HCT116 (cell line): ENCODE measurements around the gene TOP2B. TPM values are rescaled to one million over a fixed set of nuclear protein-coding genes. Genes with fewer than 3 reads are reported as not detected.

Experiments
- ATAC-seq: fragments of 200-7000 bp; cut with Tn5 transposase; 2 replicates; pipeline ENCODE4 v1.9.1; 2020; ENCODE audit warnings: mild to moderate bottlenecking, moderate library complexity
- BruUV-seq: library from RNA; stranded (reverse); fragments of 400-500 nt; replicated peaks from 2 replicates; lab custom pipeline; 2021; lab: Mats Ljungman, UMichigan
- CTCF ChIA-PET: fragments of 300-600 bp; sonication (Branson Sonifier 250); formaldehyde crosslinking; loops from one replicate; lab custom pipeline; 2021; ENCODE audit warnings: antibody characterized with exemption; lab: Charles Lee
- POLR2A ChIA-PET: fragments of 300-600, 350-600 bp; sonication (Branson Sonifier 250); formaldehyde crosslinking; loops from one replicate; lab custom pipeline; 2021; ENCODE audit warnings: antibody characterized with exemption; lab: Charles Lee
- RAD21 ChIA-PET, 2 experiments: fragments of 300-600 bp; sonication (Branson Sonifier 250); formaldehyde crosslinking; loops; one replicate each; lab custom pipeline; 2023; ENCODE audit warnings: low total read pairs in 2 of 2; ENCODE audit not compliant: uncharacterized antibody in 2 of 2, unreplicated experiment in 2 of 2, low non-redundant PET in 1 of 2; lab: Charles Lee
- DNase-seq: peaks from one replicate; pipeline ENCODE4 v3.0.0-alpha.2; 2010; ENCODE audit warnings: low read depth, low spot score
- H2AFZ ChIP-seq: fragments of 200-600 bp; shearing (Covaris generic), sonication (generic); 2 replicates; pipeline ENCODE4 v1.6.1; 2017; ENCODE audit warnings: low read depth, mixed run types, mixed read lengths, antibody characterized with exemption, low read length; ENCODE audit not compliant: poor library complexity, severe bottlenecking
- H3K27ac ChIP-seq: 2 replicates; pipeline ENCODE4 v1.5.1; 2012; ENCODE audit warnings: low read depth, low read length
- H3K27me3 ChIP-seq: fragments of 200-600 bp; sonication (generic); 2 replicates; pipeline ENCODE4 v1.6.1; 2016; ENCODE audit warnings: mixed run types, low read length, mixed read lengths; ENCODE audit not compliant: insufficient read depth
- H3K36me3 ChIP-seq, 2 experiments: fragments of 200-500 bp in 1 of 2; fragments of 200-600 bp in 1 of 2; sonication (Bioruptor generic) in 1 of 2; sonication (generic) in 1 of 2; 2 replicates each; pipeline versions ENCODE4 v1.5.1 to v1.6.1; 2014 to 2016; ENCODE audit warnings: low read length in 2 of 2, inconsistent platforms in 1 of 2, mixed read lengths in 1 of 2, mixed run types in 1 of 2; ENCODE audit not compliant: insufficient read depth in 2 of 2, control insufficient read depth in 1 of 2
- H3K4me1 ChIP-seq, 2 experiments: fragments of 200-600 bp in 1 of 2; sonication (generic) in 1 of 2; 2 replicates each; pipeline versions ENCODE4 v1.5.1 to v1.6.1; 2012 to 2017; ENCODE audit warnings: low read length in 2 of 2, inconsistent platforms in 1 of 2, mild to moderate bottlenecking in 1 of 2, mixed read lengths in 1 of 2, mixed run types in 1 of 2, moderate library complexity in 1 of 2; ENCODE audit not compliant: insufficient read depth in 2 of 2, control insufficient read depth in 1 of 2
- H3K4me2 ChIP-seq: fragments of 200-600 bp; sonication (generic); 2 replicates; pipeline ENCODE4 v1.6.1; 2017; ENCODE audit warnings: mixed run types, low read length, mixed read lengths
- H3K4me3 ChIP-seq, 2 experiments: fragments of 200-600 bp in 1 of 2; sonication (generic) in 1 of 2; replicated peaks in 1 of 2; 2 replicates each; pipeline ENCODE4 v1.5.1; 2011 to 2016; ENCODE audit warnings: low read length in 2 of 2, control low read depth in 1 of 2, low read depth in 1 of 2, mild to moderate bottlenecking in 1 of 2, mixed read lengths in 1 of 2, mixed run types in 1 of 2
- H3K79me2 ChIP-seq: fragments of 200-600 bp; sonication (generic); 2 replicates; pipeline ENCODE4 v1.6.1; 2017; ENCODE audit warnings: mild to moderate bottlenecking, mixed run types, low read length, moderate library complexity, mixed read lengths; ENCODE audit not compliant: insufficient read depth
- H3K9ac ChIP-seq: fragments of 200-600 bp; sonication (generic); 2 replicates; pipeline ENCODE4 v1.6.1; 2016; ENCODE audit warnings: low read length, mixed read lengths
- H3K9me2 ChIP-seq: fragments of 200-600 bp; sonication (generic), shearing (Covaris generic); 2 replicates; pipeline ENCODE4 v1.6.1; 2017; ENCODE audit warnings: mixed run types, mild to moderate bottlenecking, moderate library complexity; ENCODE audit not compliant: insufficient read depth
- H3K9me3 ChIP-seq, 2 experiments: fragments of 200-500 bp in 1 of 2; fragments of 200-600 bp in 1 of 2; sonication (Bioruptor generic) in 1 of 2; sonication (generic) in 1 of 2; 2 replicates each; pipeline ENCODE4 v1.6.1; 2014 to 2017; ENCODE audit warnings: low read length in 2 of 2, mixed read lengths in 2 of 2, inconsistent platforms in 1 of 2, low read depth in 1 of 2, mild to moderate bottlenecking in 1 of 2, mixed run types in 1 of 2, moderate library complexity in 1 of 2; ENCODE audit not compliant: control insufficient read depth in 1 of 2, insufficient read depth in 1 of 2
- H4K20me1 ChIP-seq: fragments of 200-600 bp; sonication (generic), shearing (Covaris generic); 2 replicates; pipeline ENCODE4 v1.6.1; 2017; ENCODE audit warnings: mixed run types, mild to moderate bottlenecking, moderate library complexity; ENCODE audit not compliant: insufficient read depth
- CEBPB ChIP-seq: IDR thresholded peaks from 2 replicates; pipeline ENCODE4 v1.6.1; 2012; ENCODE audit warnings: low read depth
- ELF1 ChIP-seq: IDR thresholded peaks from 2 replicates; pipeline ENCODE4 v1.6.1; 2012; ENCODE audit warnings: low read depth, borderline replicate concordance
- JUND ChIP-seq: IDR thresholded peaks from 2 replicates; pipeline ENCODE4 v1.6.1; 2012
- MAX ChIP-seq: IDR thresholded peaks from 2 replicates; pipeline ENCODE4 v1.6.1; 2012
- RAD21 ChIP-seq: IDR thresholded peaks from 2 replicates; pipeline ENCODE4 v1.6.1; 2012; ENCODE audit warnings: low read depth, mild to moderate bottlenecking
- SRF ChIP-seq: IDR thresholded peaks from 2 replicates; pipeline ENCODE4 v1.6.1; 2012; ENCODE audit warnings: low read depth
- ZNF274 ChIP-seq: fragments of 200-500 bp; sonication (Bioruptor generic); IDR thresholded peaks from 2 replicates; pipeline ENCODE4 v1.6.1; 2014; ENCODE audit warnings: mild to moderate bottlenecking, low read depth, low read length, inconsistent platforms
- intact Hi-C: fragments of 100-400 bp; cut with micrococcal nuclease; formaldehyde crosslinking; loops from 2 replicates; pipeline ENCODE4 v1.10.0; 2022
- total RNA-seq: library from RNA; stranded (reverse); gene quantifications from one replicate; pipeline ENCODE4 v1.2.1, GENCODE V29; 2021; ENCODE audit not compliant: unreplicated experiment

TOP2B gene
- total RNA-seq, 1 experiment from 2014 or later, result 101 TPM

DNA sequence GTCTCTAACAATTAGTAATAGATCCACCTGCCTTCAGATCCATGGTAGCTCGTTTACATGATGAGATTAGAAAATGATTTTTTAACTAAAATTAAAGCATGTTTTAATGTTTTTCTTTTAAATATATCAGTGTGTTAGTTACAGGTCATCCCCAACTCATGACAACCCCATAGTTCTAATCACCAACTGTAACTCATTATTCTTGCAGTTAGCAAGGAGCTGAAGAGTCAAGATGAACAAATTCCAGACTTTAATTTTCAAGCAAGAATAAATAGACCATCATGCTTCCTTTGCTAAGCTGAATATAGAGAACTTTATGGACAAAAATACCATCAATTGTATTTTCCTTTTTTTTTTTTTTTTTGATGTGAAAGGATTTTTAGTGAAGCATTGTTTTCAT, 101.1 kb downstream of the TOP2B start:
- no TSS peak for BruUV-seq
- H3K4me2 ChIP-seq, result no peak overlapping the region
- ChIA-PET RAD21 (no interaction called here), CTCF (no interaction called here), POLR2A (no interaction called here)
- no peaks in the 10 kb centered on the region for H3K9me2 ChIP-seq
- no peaks in the 10 kb centered on the region for H3K36me3 ChIP-seq
- ATAC-seq, result no peak
- no peak overlapping the region for H2AFZ ChIP-seq
- no peaks in the 10 kb centered on the region for H4K20me1 ChIP-seq
- H3K9ac ChIP-seq, result no peak overlapping the region
- H3K9me3 ChIP-seq, result no peaks in the 10 kb centered on the region
- no peak overlapping the region for H3K4me3 ChIP-seq
- no peaks in the 10 kb centered on the region for H3K79me2 ChIP-seq
- H3K4me1 ChIP-seq, result no peaks in the 10 kb centered on the region
- no peak overlapping the region for H3K27ac ChIP-seq
- DNase-seq, result no peak
- peaks cover 51% of the 10 kb centered on the region for H3K27me3 ChIP-seq
- TF ChIP-seq RAD21, result no peak
- intact Hi-C loops, result no loop called here

GRCh38 chr3:25558796-25559195, 105.9 kb downstream of the TOP2B start:
- ChIA-PET CTCF (no interaction called here), RAD21 (no interaction called here), POLR2A (no interaction called here)
- no peak for DNase-seq
- Histone ChIP-seq H3K27me3 (peaks cover 57% of the 10 kb centered on the region), H3K36me3 (no peaks in the 10 kb centered on the region), H3K9me2 (no peaks in the 10 kb centered on the region), H3K4me3 (no peak overlapping the region), H3K4me1 (no peaks in the 10 kb centered on the region), H3K79me2 (no peaks in the 10 kb centered on the region), H3K9ac (no peak overlapping the region), H3K4me2 (no peak overlapping the region), H2AFZ (no peak overlapping the region), H4K20me1 (no peaks in the 10 kb centered on the region), H3K27ac (no peak overlapping the region), H3K9me3 (no peaks in the 10 kb centered on the region)
- no TSS peak for BruUV-seq
- TF ChIP-seq CEBPB (no peak), MAX (no peak)
- intact Hi-C loops, result no loop called here
- ATAC-seq, result no peak

DNA sequence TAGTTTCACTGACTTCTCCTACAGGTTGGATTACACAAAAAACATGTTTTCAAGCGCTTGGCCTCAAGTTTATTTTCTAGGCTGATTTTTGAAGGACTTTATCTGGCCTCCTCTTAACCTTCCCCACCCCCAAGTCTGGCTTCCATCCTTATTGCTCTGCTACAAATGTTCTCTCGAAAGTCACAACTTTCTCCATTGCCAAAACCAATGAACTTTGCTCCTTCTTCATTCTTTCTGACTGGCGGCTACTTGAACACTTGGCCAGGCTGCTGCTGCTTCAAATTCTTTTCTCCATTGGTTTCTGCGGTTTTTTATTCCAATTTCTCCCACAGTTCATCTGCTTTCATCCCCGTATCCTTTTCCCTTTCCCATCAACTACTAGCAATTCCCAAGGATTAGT, 106.6 kb downstream of the TOP2B start:
- no peak overlapping the region for H3K4me3 ChIP-seq
- H3K9ac ChIP-seq, result no peak overlapping the region
- H2AFZ ChIP-seq, result no peak overlapping the region
- no peaks in the 10 kb centered on the region for H3K36me3 ChIP-seq
- no peaks in the 10 kb centered on the region for H3K79me2 ChIP-seq
- H3K27me3 ChIP-seq, result peaks cover 50% of the 10 kb centered on the region
- no TSS peak for BruUV-seq
- POLR2A ChIA-PET, result no interaction called here
- no peak overlapping the region for H3K4me2 ChIP-seq
- no peaks in the 10 kb centered on the region for H3K4me1 ChIP-seq
- RAD21 ChIA-PET, result no interaction called here
- no peaks in the 10 kb centered on the region for H3K9me2 ChIP-seq
- no peaks in the 10 kb centered on the region for H4K20me1 ChIP-seq
- intact Hi-C loops, result no loop called here
- DNase-seq, result no peak
- H3K27ac ChIP-seq, result no peak overlapping the region
- TF ChIP-seq ZNF274, result no peak
- no peak for TF ChIP-seq ELF1
- TF ChIP-seq SRF, result no peak
- TF ChIP-seq JUND, result no peak
- no peaks in the 10 kb centered on the region for H3K9me3 ChIP-seq
- no peak for ATAC-seq
- CTCF ChIA-PET, result no interaction called here
